WTC11 (cell line): Measurements from ENCODE around the gene CACNA1F. TPM values are rescaled to one million over a fixed set of nuclear protein-coding genes. Genes with fewer than 3 reads are reported as not detected.

Experiments used
- ATAC-seq: fragments of 200-7000 bp; cut with Tn5 transposase; 2 replicates; pipeline ENCODE4 v1.10.0; 2021; ENCODE audit warnings: mild to moderate bottlenecking, moderate library complexity
- CTCF ChIA-PET: fragments of 300-600 bp; sonication (Branson Sonifier 250); formaldehyde crosslinking; loops from one replicate; lab custom pipeline; 2021; ENCODE audit warnings: antibody characterized with exemption; lab: Charles Lee
- POLR2A ChIA-PET: fragments of 350-600 bp; sonication (Branson Sonifier 250); formaldehyde crosslinking; loops from one replicate; lab custom pipeline; 2021; ENCODE audit warnings: antibody characterized with exemption; lab: Charles Lee
- DNase-seq: peaks from one replicate; pipeline ENCODE4 v3.0.0; 2021; ENCODE audit warnings: low spot score
- H3K27ac Mint-ChIP-seq: 2 replicates; pipeline ENCODE4 v1.8.0; 2021; ENCODE audit warnings: mixed read lengths
- H3K27me3 Mint-ChIP-seq: 2 replicates; pipeline ENCODE4 v1.8.0; 2021; ENCODE audit warnings: low read depth, mild to moderate bottlenecking, moderate library complexity, mixed read lengths
- H3K36me3 Mint-ChIP-seq: 2 replicates; pipeline ENCODE4 v1.8.0; 2021; ENCODE audit warnings: mixed read lengths
- H3K4me1 Mint-ChIP-seq: 2 replicates; pipeline ENCODE4 v1.8.0; 2022; ENCODE audit warnings: mixed read lengths
- H3K4me3 Mint-ChIP-seq: 2 replicates; pipeline ENCODE4 v1.8.0; 2021; ENCODE audit warnings: mild to moderate bottlenecking, moderate library complexity, mixed read lengths
- H3K9me3 Mint-ChIP-seq: 2 replicates; pipeline ENCODE4 v1.8.0; 2021; ENCODE audit warnings: mixed read lengths
- AR ChIP-seq: fragments of 250-450 bp; sonication (Bioruptor Pico); IDR thresholded peaks from 2 replicates; pipeline ENCODE4 v1.9.0; 2021; ENCODE audit warnings: mild to moderate bottlenecking
- ATF3 ChIP-seq: sonication (generic); formaldehyde crosslinking; conservative IDR thresholded peaks from 2 replicates; pipeline ENCODE4 v1.8.1; 2022; ENCODE audit warnings: mild to moderate bottlenecking, missing genetic modification reagents
- CDX4 ChIP-seq: fragments of 250-450 bp; sonication (Bioruptor Pico); IDR thresholded peaks from 2 replicates; pipeline ENCODE4 v1.9.0; 2021; ENCODE audit warnings: moderate library complexity, mild to moderate bottlenecking, inconsistent platforms, borderline replicate concordance
- E2F4 ChIP-seq: sonication (generic); formaldehyde crosslinking; IDR thresholded peaks from 2 replicates; pipeline ENCODE4 v1.8.1; 2022; ENCODE audit warnings: low read depth, mild to moderate bottlenecking, moderate library complexity, missing genetic modification reagents, borderline replicate concordance
- ELF4 ChIP-seq: sonication (generic); formaldehyde crosslinking; IDR thresholded peaks from 2 replicates; pipeline ENCODE4 v1.8.1; 2022; ENCODE audit warnings: low read depth, mild to moderate bottlenecking, moderate library complexity, missing genetic modification reagents
- KAT7 ChIP-seq: sonication (generic); formaldehyde crosslinking; IDR thresholded peaks from 2 replicates; pipeline ENCODE4 v1.8.1; 2023; ENCODE audit warnings: missing genetic modification reagents, mild to moderate bottlenecking, borderline replicate concordance
- MAX ChIP-seq: sonication (generic); formaldehyde crosslinking; IDR thresholded peaks from 2 replicates; pipeline ENCODE4 v1.8.0; 2022; ENCODE audit warnings: mild to moderate bottlenecking, missing genetic modification reagents
- MLX ChIP-seq: sonication (generic); formaldehyde crosslinking; IDR thresholded peaks from 2 replicates; pipeline ENCODE4 v1.8.1; 2023; ENCODE audit warnings: mild to moderate bottlenecking, missing genetic modification reagents, moderate library complexity
- NFE2L1 ChIP-seq: sonication (generic); formaldehyde crosslinking; IDR thresholded peaks from 2 replicates; pipeline ENCODE4 v1.8.1; 2023; ENCODE audit warnings: missing genetic modification reagents
- NFYB ChIP-seq: sonication (generic); formaldehyde crosslinking; conservative IDR thresholded peaks from 2 replicates; pipeline ENCODE4 v1.8.0; 2022; ENCODE audit warnings: low read depth, missing genetic modification reagents
- NR2C2 ChIP-seq: sonication (generic); formaldehyde crosslinking; IDR thresholded peaks from 2 replicates; pipeline ENCODE4 v1.8.0; 2022; ENCODE audit warnings: mild to moderate bottlenecking, missing genetic modification reagents
- PRRX2 ChIP-seq: fragments of 250-450 bp; sonication (Bioruptor Pico); IDR thresholded peaks from 2 replicates; pipeline ENCODE4 v1.8.0; 2021; ENCODE audit warnings: mild to moderate bottlenecking
- SMAD4 ChIP-seq: sonication (generic); formaldehyde crosslinking; IDR thresholded peaks from 2 replicates; pipeline ENCODE4 v1.8.0; 2022; ENCODE audit warnings: mild to moderate bottlenecking, missing genetic modification reagents
- STAT6 ChIP-seq: sonication (generic); formaldehyde crosslinking; conservative IDR thresholded peaks from 2 replicates; pipeline ENCODE4 v1.8.1; 2023; ENCODE audit warnings: mild to moderate bottlenecking, low read depth, missing genetic modification reagents, moderate library complexity
- TEAD1 ChIP-seq: sonication (generic); formaldehyde crosslinking; IDR thresholded peaks from 2 replicates; pipeline ENCODE4 v1.8.0; 2022; ENCODE audit warnings: mild to moderate bottlenecking, missing genetic modification reagents
- TEAD4 ChIP-seq: sonication (generic); formaldehyde crosslinking; IDR thresholded peaks from 2 replicates; pipeline ENCODE4 v1.8.0; 2022; ENCODE audit warnings: mild to moderate bottlenecking, missing genetic modification reagents
- TP53 ChIP-seq: sonication (generic); formaldehyde crosslinking; IDR thresholded peaks from 2 replicates; pipeline ENCODE4 v1.8.1; 2023; ENCODE audit warnings: mild to moderate bottlenecking, missing genetic modification reagents
- USF2 ChIP-seq: sonication (generic); formaldehyde crosslinking; IDR thresholded peaks from 2 replicates; pipeline ENCODE4 v1.8.1; 2023; ENCODE audit warnings: mild to moderate bottlenecking, missing genetic modification reagents, moderate library complexity
- ZNF138 ChIP-seq: sonication (generic); formaldehyde crosslinking; conservative IDR thresholded peaks from 2 replicates; pipeline ENCODE4 v1.8.1; 2022; ENCODE audit warnings: mild to moderate bottlenecking, moderate library complexity, missing genetic modification reagents
- ZNF219 ChIP-seq: sonication (generic); formaldehyde crosslinking; IDR thresholded peaks from 2 replicates; pipeline ENCODE4 v1.8.0; 2023; ENCODE audit warnings: missing genetic modification reagents, mild to moderate bottlenecking, borderline replicate concordance
- ZNF281 ChIP-seq: sonication (generic); formaldehyde crosslinking; IDR thresholded peaks from 2 replicates; pipeline ENCODE4 v1.8.0; 2023; ENCODE audit warnings: mild to moderate bottlenecking, missing genetic modification reagents
- ZNF396 ChIP-seq: fragments of 250-450 bp; sonication (Bioruptor Pico); IDR thresholded peaks from 2 replicates; pipeline ENCODE4 v1.8.0; 2021; ENCODE audit warnings: mild to moderate bottlenecking, moderate library complexity, borderline replicate concordance
- total RNA-seq: library from RNA; stranded (reverse); gene quantifications from 3 replicates; pipeline ENCODE4 v1.2.3, GENCODE V29; 2021

The CACNA1F gene
- total RNA-seq, 1 experiment from 2014 or later, result 1.6 TPM

- ATAC-seq (no peak), DNase-seq (no peak)
- H3K4me1 Mint-ChIP-seq, result peaks cover 2% of the 10 kb centered on the region
- peaks cover 2% of the 10 kb centered on the region; the same call in 1 of the 2 replicates for H3K27me3 Mint-ChIP-seq
- H3K27ac Mint-ChIP-seq, result no peak overlapping the region
- H3K9me3 Mint-ChIP-seq, result no peaks in the 10 kb centered on the region
- ChIA-PET POLR2A (no interaction called here), CTCF (no interaction called here)
- H3K36me3 Mint-ChIP-seq, result no peaks in the 10 kb centered on the region
- H3K4me3 Mint-ChIP-seq, result no peak overlapping the region
- no peak for TF ChIP-seq NR2C2 (CRISPR knock-in tag)
- no peak for TF ChIP-seq ZNF219 (CRISPR knock-in tag)
- TF ChIP-seq TP53 (CRISPR knock-in tag), result no peak
- no peak for TF ChIP-seq ATF3 (CRISPR knock-in tag)
- TF ChIP-seq NFYB (CRISPR knock-in tag), result no peak
- no peak for TF ChIP-seq PRRX2 (CRISPR knock-in tag)
- no peak for TF ChIP-seq ELF4
- TF ChIP-seq AR (CRISPR knock-in tag), result no peak
- no peak for TF ChIP-seq USF2 (CRISPR knock-in tag)
- TF ChIP-seq ZNF396 (CRISPR knock-in tag), result no peak
- no peak for TF ChIP-seq STAT6 (CRISPR knock-in tag)
- no peak for TF ChIP-seq NFE2L1 (CRISPR knock-in tag)
- no peak for TF ChIP-seq KAT7 (CRISPR knock-in tag)
- no peak for TF ChIP-seq E2F4 (CRISPR knock-in tag)
- TF ChIP-seq TEAD1 (CRISPR knock-in tag), result no peak
- TF ChIP-seq TEAD4 (CRISPR knock-in tag), result no peak
Measured at GRCh38 chrX:49262603-49263002, 29.5 kb upstream of the CACNA1F start.

GRCh38 chrX:49260221-49260985 is 27.3 kb upstream of the CACNA1F start:
- H3K27ac Mint-ChIP-seq, result no peak overlapping the region
- peaks cover 2% of the 10 kb centered on the region; the same call in 1 of the 2 replicates for H3K27me3 Mint-ChIP-seq
- H3K36me3 Mint-ChIP-seq, result no peaks in the 10 kb centered on the region
- no peaks in the 10 kb centered on the region for H3K4me1 Mint-ChIP-seq
- ATAC-seq (no peak), DNase-seq (no peak)
- CTCF ChIA-PET, result no interaction called here
- POLR2A ChIA-PET, result no interaction called here
- H3K4me3 Mint-ChIP-seq, result no peak overlapping the region
- H3K9me3 Mint-ChIP-seq, result no peaks in the 10 kb centered on the region
- no peak for TF ChIP-seq MAX (CRISPR knock-in tag)
- no peak for TF ChIP-seq ZNF281 (CRISPR knock-in tag)
- no peak for TF ChIP-seq CDX4 (CRISPR knock-in tag)
- no peak for TF ChIP-seq SMAD4 (CRISPR knock-in tag)
- no peak for TF ChIP-seq ZNF396 (CRISPR knock-in tag)
- no peak for TF ChIP-seq MLX
- TF ChIP-seq ZNF138 (CRISPR knock-in tag), result no peak
- TF ChIP-seq ZNF219 (CRISPR knock-in tag), result no peak
